Activated CD4-positive, alpha-beta T cell treated with anti-CD3 and anti-CD28 coated beads for 4 hours (primary cell): Measurements from ENCODE around the gene NMU.
"Not testable (repeated sequence)": the region's sequence is repeated elsewhere in the genome, so short reads cannot be mapped to it uniquely, and the experiment has no call there.

ENCODE experiments used
- DNase-seq, 2 donors: peaks; one replicate each; pipeline ENCODE4 v3.0.0-alpha.2; 2020

Gene NMU, protein sequence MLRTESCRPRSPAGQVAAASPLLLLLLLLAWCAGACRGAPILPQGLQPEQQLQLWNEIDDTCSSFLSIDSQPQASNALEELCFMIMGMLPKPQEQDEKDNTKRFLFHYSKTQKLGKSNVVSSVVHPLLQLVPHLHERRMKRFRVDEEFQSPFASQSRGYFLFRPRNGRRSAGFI

DNA sequence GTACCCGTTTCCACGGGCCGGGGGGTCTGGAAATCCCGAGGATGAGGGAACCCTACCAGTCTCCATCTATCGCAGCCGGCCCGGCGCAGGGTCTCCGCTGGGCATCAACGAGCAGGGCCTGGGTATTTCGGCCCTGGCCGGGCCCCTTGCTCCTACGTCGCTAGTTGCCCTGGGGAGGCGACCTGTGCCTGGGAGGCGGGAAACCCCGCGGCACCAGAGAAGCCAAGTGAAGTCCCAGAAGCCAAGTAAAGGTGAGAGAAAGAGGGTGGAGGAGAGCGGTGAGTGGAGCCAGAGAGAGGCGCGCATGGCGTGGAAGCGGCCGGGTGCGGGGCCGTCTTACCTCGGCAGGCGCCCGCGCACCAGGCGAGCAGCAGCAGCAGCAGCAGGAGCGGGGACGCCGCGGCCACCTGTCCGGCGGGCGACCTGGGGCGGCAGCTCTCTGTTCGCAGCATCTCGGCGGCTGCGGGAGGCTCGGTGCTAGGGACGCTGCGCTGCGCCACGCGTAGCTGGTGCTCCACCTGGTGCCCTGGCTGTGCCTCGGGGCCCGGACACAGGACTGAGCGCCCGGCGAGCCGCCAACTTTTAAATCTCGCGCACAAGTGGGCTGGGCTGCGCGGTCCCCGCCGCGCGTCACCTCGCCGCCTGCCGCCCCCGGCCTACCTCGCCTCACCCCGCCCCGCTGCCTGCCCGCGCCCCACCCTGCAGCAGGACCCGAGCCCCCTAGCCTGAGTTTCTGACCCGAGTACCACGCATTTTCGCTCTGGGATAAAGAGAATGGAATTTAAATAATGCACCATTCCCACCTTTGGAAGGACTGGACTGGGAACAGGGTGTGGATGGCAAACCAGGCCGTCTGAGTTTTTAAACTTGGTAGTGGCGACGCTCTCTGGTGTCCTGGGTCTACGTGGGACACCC, at the start of gene NMU:
Gene NMU, minus strand, starts transcription at position 558 of the 915 bp plus-strand sequence. Its CDS starts 106 bp downstream, at position 452.
- peak in 1 of 2 donors; percentile 5 for DNase-seq

DNA sequence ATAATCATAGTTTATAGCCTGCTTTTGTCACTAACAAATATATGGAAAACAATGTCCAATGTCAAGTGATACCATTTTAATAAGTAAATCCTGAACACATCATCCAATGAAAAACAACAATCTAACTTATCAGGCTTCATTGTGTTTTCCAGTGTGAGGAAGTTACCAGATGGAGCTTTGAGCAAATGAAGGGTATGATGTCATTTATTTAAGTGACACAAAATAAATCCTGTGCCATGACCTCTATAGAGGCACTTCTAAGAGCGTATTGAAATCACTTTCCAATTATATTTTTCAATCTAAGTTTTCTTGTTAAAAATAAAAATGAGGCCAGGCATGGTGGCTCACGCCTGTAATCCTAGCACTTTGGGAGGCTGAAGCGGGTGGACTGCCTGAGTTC, 48.2 kb upstream of the NMU start:
- no peak for DNase-seq

DNA sequence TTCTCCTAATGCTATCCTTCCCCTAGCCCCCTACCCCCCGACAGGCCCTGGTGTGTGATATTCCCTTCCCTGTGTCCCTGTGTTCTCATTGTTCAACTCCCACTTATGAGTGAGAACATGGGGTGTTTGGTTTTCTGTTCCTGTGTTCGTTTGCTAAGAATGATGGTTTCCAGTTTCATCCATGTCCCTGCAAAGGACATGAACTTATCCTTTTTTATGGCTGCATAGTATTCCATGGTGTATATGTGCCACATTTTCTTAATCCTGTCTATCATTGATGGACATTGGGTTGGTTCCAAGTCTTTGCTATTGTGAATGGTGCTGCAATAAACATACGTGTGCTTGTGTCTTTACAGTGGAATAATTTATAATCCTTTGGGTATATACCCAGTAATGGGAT, 46.7 kb upstream of the NMU start:
- DNase-seq: not testable (repeated sequence)

DNA sequence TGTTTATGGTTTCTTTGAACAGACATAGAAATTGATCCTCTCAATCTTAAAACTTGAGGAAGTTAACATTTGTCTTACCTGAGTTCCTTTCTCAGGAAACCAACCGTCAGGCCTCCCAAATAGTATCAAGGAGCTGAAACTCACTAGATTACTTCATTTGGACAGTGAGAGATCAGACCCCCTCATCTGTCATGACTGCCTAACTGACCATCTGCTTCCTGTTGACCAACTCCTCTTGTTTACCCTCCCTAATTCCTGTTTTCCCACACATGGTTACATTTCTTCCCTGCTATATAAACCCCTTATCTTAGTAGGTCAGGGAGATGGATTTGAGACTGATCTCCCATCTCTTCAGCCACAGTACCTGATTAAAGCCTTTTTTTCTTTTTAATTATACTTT, 46.2 kb upstream of the NMU start:
- DNase-seq: no peak

DNA sequence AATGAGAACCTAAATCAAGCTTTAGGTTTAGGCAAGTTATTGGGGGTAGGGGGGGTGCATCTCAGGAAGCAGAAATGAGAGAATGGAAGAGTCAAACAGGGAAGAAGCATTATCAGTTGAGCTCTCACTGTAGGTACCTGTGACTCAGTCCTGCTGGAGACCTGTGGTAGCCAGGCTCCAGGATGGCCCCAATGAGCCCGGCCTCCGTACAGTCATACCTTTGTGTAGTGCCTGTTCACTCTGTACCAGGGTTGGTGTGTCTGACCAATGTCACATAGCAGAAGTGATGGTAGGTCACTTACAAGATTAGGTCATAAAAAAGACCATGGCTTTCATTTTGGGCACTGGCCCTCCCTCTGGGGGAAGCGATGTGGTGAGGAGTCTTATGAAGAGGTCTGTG, 45.3 kb upstream of the NMU start:
- DNase-seq: no peak

DNA sequence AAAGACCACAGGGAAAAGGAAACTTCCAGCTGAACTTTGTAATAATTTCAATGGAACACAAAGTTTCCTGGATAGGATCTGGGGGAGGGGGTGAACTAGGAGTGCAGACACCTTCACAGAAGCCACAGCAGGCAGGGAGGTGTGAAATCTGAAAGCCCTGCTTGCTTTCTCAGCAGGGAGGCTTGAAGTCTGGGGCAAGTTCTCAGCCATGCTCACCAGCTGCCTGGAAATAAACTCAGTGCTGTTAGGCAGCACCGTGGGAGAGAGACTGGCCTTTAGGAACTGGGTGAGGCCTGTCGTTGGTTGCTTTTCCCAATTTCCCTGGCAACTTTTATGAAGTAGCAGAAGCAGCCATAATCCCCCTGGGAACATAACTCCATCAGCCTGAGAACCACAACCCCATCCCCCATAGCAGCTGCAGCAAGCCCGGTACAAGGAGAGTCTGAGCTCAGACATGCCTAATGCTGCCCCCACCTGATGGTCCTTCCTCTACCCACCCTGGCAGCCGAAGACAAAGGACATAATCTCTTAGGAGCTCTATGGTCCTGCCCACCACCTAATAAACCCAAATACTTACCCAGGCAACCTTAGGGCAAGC, 39.2 kb upstream of the NMU start:
- no peak for DNase-seq

DNA sequence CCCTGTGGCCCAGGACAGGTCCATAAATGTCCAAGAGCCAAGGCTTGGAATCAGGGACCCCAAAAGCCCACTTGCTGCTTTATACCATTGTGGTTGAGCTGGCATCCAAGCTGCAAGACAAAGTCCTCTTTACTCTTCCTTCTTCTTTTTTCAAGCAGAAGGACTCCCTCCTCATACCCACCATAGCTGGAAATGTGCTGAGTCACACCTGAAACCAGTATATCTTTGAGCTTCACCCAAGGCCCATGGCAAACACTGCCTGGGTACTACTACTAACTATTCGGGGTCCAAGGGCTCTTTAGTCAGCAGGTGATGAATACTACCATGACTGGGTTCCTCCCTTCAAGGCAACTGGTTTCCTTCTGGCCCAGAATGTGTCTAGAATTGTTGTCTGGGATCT, 37.3 kb upstream of the NMU start:
- no peak for DNase-seq

DNA sequence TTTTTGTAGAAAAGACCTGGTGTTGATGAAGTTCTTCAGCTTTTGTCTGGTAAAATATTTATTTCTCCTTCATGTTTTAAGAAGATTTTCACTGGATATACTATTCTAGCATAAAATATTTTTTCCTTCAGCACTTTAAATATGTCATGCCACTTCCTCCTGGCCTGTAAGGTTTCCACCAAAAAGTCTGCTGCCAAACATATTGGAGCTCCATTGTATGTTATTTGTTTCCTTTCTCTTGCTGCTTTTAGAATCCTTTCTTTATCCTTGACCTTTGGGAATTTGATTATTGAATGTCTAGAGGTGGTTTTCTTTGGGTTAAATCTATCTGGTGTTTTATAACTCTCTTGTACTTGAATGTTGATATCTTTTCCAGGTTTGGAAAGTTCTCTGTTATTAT, 35.6 kb upstream of the NMU start:
- DNase-seq: no peak

DNA sequence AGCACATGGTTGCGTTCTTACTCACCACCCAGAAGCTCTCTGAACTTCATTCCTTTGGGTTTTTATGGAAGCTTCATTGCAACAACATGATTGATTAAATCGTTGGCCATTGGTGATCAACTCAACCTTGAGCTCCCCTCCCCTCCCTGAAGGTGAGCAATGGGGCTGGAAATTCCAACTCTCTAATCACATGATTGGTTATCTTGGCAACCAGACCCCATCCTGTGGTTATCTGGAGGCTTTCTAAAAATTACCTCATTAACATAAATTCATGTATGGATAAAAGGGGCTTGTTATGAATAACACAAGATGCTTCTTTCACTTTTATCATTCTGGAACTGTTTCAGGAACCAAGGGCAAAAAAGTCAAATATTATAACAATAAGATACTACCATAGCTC, 34.6 kb upstream of the NMU start:
- DNase-seq: no peak

DNA sequence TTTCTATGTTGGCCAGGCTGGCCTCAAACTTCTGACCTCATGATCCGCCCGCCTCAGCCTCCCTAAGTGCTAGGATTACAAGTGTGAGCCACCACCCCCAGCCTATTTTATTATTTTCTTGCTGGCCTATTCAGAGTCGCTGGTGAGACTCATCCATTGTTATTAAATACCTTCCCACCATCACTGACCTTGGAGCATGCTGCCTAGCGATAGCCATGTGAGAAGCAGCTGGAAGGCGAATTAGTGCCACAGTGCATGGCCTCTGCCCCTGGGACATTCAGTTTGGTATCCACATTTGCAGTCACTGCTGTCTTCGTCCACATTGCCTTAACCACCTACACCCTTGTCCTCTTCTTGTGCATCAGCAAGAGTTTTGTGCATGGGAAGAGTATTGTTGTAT, 32.4 kb upstream of the NMU start:
- no peak for DNase-seq

DNA sequence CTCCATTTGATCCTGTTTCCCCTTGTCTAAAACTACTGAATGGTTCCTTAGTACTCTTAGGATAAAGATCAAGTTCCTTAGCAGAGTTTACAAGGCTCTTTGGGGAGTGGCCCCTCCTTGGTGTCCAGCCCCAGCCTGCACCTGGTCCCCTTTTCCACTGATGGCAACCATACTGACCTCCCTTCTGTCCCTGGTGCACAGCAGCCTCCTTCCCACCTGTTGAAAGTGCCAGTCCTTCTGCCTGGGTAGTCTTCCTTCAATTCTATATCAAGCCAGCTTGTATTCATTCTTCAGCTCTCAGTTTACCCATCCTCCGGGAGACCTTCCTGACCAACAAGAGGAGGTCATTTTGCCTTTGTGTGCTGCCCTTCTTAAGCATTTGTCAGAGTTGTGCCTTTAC, 30.4 kb upstream of the NMU start:
- DNase-seq: no peak

DNA sequence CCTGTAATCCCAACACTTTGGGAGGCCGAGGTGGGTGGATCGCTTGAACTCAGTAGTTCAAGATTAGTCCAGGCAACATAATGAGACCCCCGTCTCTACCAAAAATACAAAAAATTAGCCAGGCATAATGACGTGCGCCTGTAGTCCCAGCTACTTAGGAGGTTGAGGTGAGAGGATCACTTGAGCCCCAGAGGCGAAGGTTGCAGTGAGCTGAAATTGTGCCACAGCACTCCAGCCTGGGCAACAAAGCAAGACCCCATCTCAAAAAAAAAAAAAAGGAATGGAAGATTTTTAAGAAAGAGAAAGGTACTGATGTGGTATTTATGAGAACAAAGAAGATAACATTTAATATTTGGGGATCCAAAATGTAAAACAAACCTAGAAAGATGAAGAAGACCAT, 27.0 kb upstream of the NMU start:
- no peak for DNase-seq

DNA sequence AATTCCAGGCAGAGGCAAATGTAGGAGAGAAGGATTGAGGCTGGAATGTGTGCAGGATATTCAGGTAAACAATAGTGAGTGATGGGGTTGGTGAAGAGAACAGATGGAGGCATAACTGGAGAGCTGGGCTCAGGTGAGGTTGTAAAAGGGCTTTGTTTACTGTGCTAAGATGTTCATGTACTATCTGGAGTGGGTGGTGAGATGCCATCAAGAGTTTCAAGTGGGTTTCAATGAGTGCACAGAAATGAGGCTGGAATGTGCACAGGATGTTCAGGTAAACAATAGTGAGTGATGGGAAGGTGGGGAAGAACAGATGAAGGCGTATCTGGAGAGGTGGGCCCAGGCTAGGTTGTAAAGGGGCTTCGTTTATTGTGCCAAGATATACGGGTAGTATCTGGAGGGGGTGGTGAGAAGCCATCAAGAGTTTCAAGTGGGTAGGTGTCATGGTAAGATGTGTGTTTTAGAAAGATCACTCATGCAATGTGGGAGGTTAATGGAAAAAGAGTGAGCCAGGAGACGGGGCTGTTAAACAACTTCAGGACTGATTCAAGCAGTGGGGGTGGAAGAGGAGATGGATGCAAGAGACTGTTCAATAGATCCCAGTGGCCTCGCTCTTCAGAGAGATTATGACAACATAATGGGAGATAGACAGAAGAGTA, 25.4 kb upstream of the NMU start:
- DNase-seq: no peak

DNA sequence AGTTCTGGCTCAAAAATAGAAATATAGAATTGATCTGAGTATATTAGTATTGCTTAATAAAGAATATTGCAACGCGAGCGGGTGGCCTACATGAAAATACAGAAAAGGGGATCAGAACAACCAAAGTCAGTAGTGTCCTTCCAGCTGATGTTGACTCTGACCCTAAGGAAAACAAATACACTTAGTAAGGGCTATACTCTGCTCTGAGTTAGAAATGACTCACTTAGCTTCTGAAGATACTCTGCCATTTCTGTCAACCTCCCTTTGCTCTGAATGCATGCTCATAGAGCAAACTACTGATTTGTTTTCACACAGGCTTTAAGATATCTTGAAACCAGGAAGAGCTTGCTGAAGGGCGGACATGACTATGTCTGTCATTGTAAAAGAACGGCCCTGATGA, 22.6 kb upstream of the NMU start:
- DNase-seq: no peak

DNA sequence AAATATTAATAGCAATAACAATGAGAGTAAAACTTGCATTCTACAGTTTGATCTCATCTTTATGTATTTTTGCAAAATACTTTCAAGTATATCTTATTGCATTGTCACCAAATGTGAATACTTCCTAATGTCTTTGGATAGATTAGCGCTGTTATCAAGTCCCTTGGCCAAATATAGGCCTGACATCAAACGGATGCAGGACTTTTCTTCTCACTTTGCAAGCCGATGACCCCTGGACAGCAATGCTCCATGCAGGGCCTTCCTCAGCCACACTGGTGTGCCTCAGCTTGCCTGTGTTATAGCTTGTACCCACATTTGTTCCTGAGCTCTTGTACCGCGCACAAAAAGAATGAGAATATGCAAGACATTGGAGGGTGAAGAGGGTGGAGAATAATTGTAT, 18.0 kb upstream of the NMU start:
- DNase-seq: no peak

DNA sequence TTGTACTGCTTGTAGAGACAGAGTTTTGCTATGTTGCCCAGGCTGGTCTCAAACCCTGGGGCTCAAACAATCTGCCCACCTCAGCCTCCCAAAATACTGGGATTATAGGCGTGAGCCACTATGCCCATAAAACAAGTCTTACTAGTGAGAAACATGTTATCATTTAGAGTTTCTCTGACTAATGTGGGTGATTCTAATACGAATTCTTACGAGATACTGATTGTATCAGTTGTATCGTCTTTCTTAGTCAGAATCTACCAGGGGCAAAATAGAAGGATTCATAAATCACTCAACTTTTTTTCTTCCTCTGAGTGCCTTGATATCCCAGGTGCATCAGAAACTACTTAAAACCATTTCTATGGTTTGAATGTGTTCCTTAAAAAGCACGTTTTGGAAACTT, 14.4 kb upstream of the NMU start:
- no peak for DNase-seq

DNA sequence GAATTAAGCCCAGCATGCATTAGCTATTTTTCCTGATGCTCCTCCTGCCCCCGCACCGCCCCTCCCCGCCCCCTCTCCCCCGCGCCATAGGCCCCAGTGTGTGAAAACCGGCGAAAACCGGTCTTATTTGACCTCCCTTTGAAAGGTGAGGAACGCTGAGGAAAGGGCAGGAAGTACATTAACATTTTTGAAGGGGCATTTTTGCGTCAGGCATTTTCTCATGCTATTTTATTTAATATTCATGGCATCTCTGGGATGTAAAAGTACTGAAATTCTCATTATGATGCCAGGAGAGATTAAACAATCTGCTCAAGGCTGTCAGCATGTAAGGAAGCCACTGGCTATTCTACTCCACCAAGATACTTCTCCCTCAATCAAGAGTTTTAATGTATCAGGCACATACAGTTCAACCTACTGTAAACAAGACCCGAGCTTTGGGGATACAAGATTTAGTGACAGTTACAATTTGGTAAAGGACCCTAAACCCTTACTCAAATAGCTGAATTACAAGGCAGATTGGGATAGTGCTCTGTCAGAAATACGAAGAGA, 1.2 kb upstream of the NMU start:
- no peak for DNase-seq

DNA sequence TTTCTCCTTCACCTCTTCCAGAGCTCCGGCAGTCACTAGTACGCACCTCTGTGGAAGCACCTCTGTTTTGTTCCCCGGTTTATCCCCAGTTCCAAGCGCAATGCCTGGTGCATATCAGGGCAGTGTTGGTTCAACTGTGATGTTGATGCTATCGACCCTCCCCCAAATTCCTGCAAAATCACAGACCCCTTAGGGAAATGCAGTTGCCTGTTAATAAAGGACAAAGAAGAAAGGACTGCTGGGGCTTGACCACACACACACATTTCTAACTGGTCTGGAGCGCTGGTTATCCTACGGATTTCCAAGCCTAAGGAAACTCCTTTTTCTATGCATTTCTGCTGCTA, 530 bp upstream of the NMU start:
- DNase-seq: no peak

DNA sequence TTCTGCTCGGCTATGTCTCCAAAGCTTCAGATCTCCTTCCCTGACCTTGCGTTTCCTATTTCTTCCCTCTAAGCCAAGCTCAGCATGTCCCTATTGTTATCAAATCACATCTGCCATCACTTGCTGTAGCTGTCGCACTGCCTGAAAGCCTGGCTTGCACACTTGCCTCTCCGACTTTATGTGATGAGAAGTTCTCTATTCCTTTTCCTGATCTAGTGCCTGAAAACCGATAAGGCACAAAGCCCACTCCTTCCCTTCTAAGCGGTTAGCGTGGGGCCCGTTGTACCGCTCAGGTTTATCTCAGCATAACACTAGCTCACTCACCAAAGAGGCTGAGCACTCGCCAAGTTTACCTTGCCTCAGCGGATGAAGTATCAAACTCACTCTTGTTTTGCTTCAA, 816 bp downstream of the NMU start:
- DNase-seq: no peak

DNA sequence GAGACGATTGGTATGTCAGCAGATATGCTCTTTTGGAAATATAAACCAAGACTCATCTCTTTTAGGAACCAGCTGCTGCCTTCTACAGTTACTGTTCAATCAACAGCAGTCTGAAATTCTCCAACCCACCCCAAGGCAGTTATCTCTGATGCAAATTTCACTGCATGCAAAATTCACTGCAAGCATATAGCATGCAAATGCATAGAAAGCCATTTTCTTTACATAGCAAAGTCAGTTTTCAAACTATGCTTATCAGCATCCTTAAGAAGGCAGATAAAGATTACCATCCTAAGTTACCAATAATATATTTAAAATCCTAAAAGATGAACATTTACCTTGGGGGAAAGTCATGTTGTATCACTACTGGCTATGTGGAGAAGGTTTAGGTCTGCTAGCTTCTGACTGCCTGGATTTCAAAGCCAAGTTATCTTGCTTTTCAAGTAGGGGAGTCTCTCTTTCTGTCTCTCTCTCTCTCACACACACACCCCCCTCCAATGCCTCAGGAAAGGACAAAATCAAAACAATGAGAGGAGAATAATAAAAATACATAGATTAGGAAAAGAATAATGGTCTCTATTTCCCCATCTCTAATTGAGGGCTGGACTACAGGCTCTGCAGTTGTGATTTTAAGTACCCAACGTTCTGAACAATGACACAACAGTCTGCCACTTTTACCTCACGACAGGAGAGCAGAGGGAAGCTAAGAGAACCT, 1.5 kb downstream of the NMU start:
- DNase-seq: no peak

DNA sequence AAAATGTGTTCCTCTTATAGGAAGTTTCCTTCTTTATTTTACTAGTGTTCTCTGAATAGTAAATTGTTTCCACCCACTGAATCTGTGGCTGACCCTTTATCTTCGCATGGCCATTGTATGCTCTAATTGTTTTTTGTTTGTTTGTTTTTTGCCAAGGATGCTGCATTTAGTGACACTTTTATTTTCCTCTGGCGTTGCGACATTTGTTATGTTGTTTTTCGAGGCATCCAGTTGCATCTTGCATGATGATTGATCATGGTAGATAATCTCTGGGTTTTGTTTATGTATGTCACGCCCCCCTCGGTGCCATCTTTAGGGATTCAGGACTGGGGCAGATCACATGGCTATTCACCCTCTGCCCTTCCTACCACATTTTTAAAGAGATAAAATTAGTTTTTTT, 2.2 kb downstream of the NMU start:
- DNase-seq: no peak

DNA sequence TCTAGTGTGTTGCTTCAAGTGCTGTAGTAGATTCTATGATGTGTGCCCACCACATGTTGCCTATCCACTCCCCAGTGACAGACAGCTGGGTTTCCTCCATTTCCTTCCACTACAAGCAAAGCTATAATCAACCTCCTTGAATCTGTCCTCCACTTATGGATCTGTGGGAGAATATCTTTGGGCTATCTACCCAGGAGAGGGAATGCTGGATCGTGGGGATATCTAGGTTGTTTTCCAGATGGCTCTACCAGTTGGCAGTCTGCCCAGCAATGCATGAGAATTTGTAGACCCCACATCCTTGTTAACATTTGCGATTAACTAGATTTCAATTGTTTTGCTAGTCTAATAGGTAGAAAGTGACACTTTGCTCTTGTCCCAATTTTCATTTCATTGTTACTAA, 10.3 kb downstream of the NMU start:
- DNase-seq: no peak

DNA sequence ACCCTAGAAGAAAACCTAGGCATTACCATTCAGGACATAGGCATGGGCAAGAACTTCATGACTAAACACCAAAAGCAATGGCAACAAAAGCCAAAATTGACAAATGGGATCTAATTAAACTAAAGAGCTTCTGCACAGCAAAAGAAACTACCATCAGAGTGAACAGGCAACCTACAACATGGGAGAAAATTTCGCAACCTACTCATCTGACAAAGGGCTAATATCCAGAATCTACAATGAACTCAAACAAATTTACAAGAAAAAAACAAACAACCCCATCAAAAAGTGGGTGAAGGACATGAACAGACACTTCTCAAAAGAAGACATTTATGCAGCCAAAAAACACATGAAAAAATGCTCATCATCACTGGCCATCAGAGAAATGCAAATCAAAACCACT, 12.0 kb downstream of the NMU start:
- not testable (repeated sequence) for DNase-seq
